ENCODE data around the gene TMEM121. TPM values are rescaled to one million over a fixed set of nuclear protein-coding genes. Genes with fewer than 3 reads are reported as not detected.

Gene TMEM121
- total RNA-seq, 1 donor from 2014 or later: 5.5 TPM

DNA sequence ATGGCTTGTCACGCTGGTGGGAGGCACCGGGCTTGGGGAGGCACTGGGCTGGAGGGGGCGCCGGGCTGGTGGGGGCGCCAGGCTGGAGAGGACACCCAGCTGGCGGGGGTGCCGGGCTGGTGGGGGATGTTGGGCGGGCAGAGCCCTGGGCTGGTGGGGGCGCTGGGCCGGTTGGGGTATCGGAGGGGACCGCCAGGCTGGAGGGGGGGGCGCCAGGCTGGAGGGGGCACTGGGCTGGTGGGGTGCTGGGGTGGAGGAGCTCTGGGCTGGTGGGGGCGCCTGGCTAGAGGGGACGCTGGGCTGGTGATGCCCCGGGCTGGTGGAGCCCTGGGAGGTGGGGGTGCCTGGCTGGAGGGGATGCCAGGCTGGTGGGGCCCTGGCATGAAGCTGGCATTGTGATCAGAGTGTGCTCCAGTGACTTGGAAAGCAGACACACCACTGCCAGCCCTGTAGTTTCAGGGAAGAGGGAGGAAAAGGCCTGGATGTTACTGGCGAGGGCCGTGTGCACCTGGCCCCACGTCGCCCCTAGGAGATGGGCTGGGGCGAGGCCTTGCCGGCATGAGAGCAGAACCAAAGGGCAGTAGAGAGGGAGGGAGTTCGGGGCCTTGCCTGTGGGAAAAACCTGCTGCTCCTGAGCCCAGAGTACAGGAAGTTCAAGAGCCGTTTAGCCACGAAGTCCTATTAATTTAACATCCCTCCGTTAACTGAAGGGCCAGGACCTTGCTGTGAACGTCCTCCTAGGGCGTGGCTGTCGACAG is 22.3 kb upstream of the TMEM121 start:
- TF ChIP-seq, protein P1, sequence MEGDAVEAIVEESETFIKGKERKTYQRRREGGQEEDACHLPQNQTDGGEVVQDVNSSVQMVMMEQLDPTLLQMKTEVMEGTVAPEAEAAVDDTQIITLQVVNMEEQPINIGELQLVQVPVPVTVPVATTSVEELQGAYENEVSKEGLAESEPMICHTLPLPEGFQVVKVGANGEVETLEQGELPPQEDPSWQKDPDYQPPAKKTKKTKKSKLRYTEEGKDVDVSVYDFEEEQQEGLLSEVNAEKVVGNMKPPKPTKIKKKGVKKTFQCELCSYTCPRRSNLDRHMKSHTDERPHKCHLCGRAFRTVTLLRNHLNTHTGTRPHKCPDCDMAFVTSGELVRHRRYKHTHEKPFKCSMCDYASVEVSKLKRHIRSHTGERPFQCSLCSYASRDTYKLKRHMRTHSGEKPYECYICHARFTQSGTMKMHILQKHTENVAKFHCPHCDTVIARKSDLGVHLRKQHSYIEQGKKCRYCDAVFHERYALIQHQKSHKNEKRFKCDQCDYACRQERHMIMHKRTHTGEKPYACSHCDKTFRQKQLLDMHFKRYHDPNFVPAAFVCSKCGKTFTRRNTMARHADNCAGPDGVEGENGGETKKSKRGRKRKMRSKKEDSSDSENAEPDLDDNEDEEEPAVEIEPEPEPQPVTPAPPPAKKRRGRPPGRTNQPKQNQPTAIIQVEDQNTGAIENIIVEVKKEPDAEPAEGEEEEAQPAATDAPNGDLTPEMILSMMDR (conservative IDR thresholded peaks at IDR 0.05): no peak
- Mint-ChIP-seq H3K4me1 (ENCODE audit: unreplicated experiment) (peaks cover 4% of the 10 kb centered on the region), H3K4me3 (no peak overlapping the region), H3K36me3 (no peaks in the 10 kb centered on the region), H3K27me3 (peaks cover 12% of the 10 kb centered on the region), H3K27ac (no peak overlapping the region), H3K9me3 (no peaks in the 10 kb centered on the region)
- DNase-seq (ENCODE audit: extremely low spot score, unreplicated experiment): no peak

- Mint-ChIP-seq H3K27ac (no peak overlapping the region), H3K36me3 (no peaks in the 10 kb centered on the region), H3K4me3 (no peak overlapping the region), H3K27me3 (peaks cover 12% of the 10 kb centered on the region), H3K4me1 (ENCODE audit: unreplicated experiment) (peaks cover 4% of the 10 kb centered on the region), H3K9me3 (no peaks in the 10 kb centered on the region)
- TF ChIP-seq, protein P1 (conservative IDR thresholded peaks at IDR 0.05): no peak
- DNase-seq (ENCODE audit: extremely low spot score, unreplicated experiment): no peak
Observed at GRCh38 chr14:105505101-105505500, 21.3 kb upstream of the TMEM121 start.

GRCh38 chr14:105507247-105507646 is 19.1 kb upstream of the TMEM121 start:
- TF ChIP-seq, protein P1 (conservative IDR thresholded peaks at IDR 0.05): no peak
- no peak for DNase-seq (ENCODE audit: extremely low spot score, unreplicated experiment)
- no peak overlapping the region for H3K4me3 Mint-ChIP-seq
- H3K4me1 Mint-ChIP-seq (ENCODE audit: unreplicated experiment): peaks cover 4% of the 10 kb centered on the region
- peaks cover 25% of the 10 kb centered on the region for H3K27me3 Mint-ChIP-seq
- H3K9me3 Mint-ChIP-seq: no peaks in the 10 kb centered on the region
- H3K27ac Mint-ChIP-seq: no peak overlapping the region
- H3K36me3 Mint-ChIP-seq: no peaks in the 10 kb centered on the region

DNA sequence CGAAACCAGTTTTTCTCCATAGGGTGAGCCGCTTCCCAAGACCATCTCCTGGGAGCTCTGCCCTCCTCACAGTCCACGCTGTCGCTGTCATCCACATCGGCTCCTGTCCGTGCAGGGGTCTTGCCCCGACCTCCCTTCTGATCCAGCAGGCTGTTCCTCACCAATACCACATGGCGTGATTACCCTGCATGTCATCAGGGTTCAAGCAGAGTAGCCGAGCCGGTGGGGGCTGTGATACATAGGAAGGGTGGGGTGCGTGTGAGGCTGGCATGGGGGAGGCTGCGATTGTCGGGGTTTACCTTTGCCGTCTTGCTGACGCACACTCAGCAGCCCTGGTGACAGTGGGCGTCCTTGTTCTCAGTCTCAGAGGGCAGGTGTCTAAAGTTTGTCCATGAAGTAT is 18.3 kb upstream of the TMEM121 start:
- DNase-seq (ENCODE audit: extremely low spot score, unreplicated experiment): no peak
- H3K27me3 Mint-ChIP-seq: peaks cover 31% of the 10 kb centered on the region
- no peaks in the 10 kb centered on the region for H3K36me3 Mint-ChIP-seq
- H3K27ac Mint-ChIP-seq: no peak overlapping the region
- no peak overlapping the region for H3K4me3 Mint-ChIP-seq
- TF ChIP-seq, protein P1 (conservative IDR thresholded peaks at IDR 0.05): no peak
- peaks cover 4% of the 10 kb centered on the region for H3K4me1 Mint-ChIP-seq (ENCODE audit: unreplicated experiment)
- H3K9me3 Mint-ChIP-seq: no peaks in the 10 kb centered on the region

GRCh38 chr14:105508601-105509000 is 17.8 kb upstream of the TMEM121 start:
- H3K27ac Mint-ChIP-seq: no peak overlapping the region
- H3K4me3 Mint-ChIP-seq: no peak overlapping the region
- TF ChIP-seq, protein P1 (conservative IDR thresholded peaks at IDR 0.05): no peak
- H3K36me3 Mint-ChIP-seq: no peaks in the 10 kb centered on the region
- H3K9me3 Mint-ChIP-seq: no peaks in the 10 kb centered on the region
- H3K27me3 Mint-ChIP-seq: peaks cover 34% of the 10 kb centered on the region
- H3K4me1 Mint-ChIP-seq (ENCODE audit: unreplicated experiment): peaks cover under 1% of the 10 kb centered on the region
- no peak for DNase-seq (ENCODE audit: extremely low spot score, unreplicated experiment)

All from type B pancreatic cell (in vitro differentiated cells).